ENCODE measurements around the gene GSG1L.

Gene GSG1L

GRCh38 chr16:28040039-28040438 lies 23.5 kb downstream of the GSG1L start:
- DNase-seq (ENCODE audit: insufficient read length, low spot score) = no peak
- FAIRE-seq = no peak
- TF ChIP-seq TAF1 (IDR thresholded peaks at IDR 0.05; ENCODE audit: low read depth, low read length) (no peak), SPI1 (IDR thresholded peaks at IDR 0.05; ENCODE audit: low read depth, low read length) (no peak), POLR2AphosphoS5 (IDR thresholded peaks at IDR 0.05; ENCODE audit: low read depth, low read length) (no peak), PAX5 (IDR thresholded peaks at IDR 0.05; ENCODE audit: insufficient read depth, low read length, severe bottlenecking) (no peak), POU2F2 (IDR thresholded peaks at IDR 0.05; ENCODE audit: low read depth, low read length) (no peak), POLR2A (IDR thresholded peaks at IDR 0.05; ENCODE audit: low read depth, low read length) (no peak)

GRCh38 chr16:28039493-28039892 lies 24.0 kb downstream of the GSG1L start:
- TF ChIP-seq TAF1 (IDR thresholded peaks at IDR 0.05; ENCODE audit: low read depth, low read length) = no peak
- TF ChIP-seq SPI1 (IDR thresholded peaks at IDR 0.05; ENCODE audit: low read depth, low read length) = no peak
- no peak for TF ChIP-seq POLR2AphosphoS5 (IDR thresholded peaks at IDR 0.05; ENCODE audit: low read depth, low read length)
- no peak for TF ChIP-seq PAX5 (IDR thresholded peaks at IDR 0.05; ENCODE audit: insufficient read depth, low read length, severe bottlenecking)
- TF ChIP-seq POU2F2 (IDR thresholded peaks at IDR 0.05; ENCODE audit: low read depth, low read length) = no peak
- TF ChIP-seq POLR2A (IDR thresholded peaks at IDR 0.05; ENCODE audit: low read depth, low read length) = no peak
- DNase-seq (ENCODE audit: insufficient read length, low spot score) (no peak), FAIRE-seq (no peak)

- DNase-seq (ENCODE audit: insufficient read length, low spot score) (no peak), FAIRE-seq (no peak)
- TF ChIP-seq POU2F2 (IDR thresholded peaks at IDR 0.05; ENCODE audit: low read depth, low read length) (no peak), TAF1 (IDR thresholded peaks at IDR 0.05; ENCODE audit: low read depth, low read length) (no peak), POLR2A (IDR thresholded peaks at IDR 0.05; ENCODE audit: low read depth, low read length) (no peak), PAX5 (IDR thresholded peaks at IDR 0.05; ENCODE audit: insufficient read depth, low read length, severe bottlenecking) (no peak), POLR2AphosphoS5 (IDR thresholded peaks at IDR 0.05; ENCODE audit: low read depth, low read length) (no peak), SPI1 (IDR thresholded peaks at IDR 0.05; ENCODE audit: low read depth, low read length) (no peak)
These were observed 25.1 kb downstream of the GSG1L start for GRCh38 chr16:28038409-28038808.

- no peak for FAIRE-seq
These were observed 27.6 kb downstream of the GSG1L start for GRCh38 chr16:28035866-28036393.

GRCh38 chr16:28033870-28034269 lies 29.6 kb downstream of the GSG1L start:
- TF ChIP-seq SPI1 (IDR thresholded peaks at IDR 0.05; ENCODE audit: low read depth, low read length) (no peak), POLR2A (IDR thresholded peaks at IDR 0.05; ENCODE audit: low read depth, low read length) (no peak), POLR2AphosphoS5 (IDR thresholded peaks at IDR 0.05; ENCODE audit: low read depth, low read length) (no peak), TAF1 (IDR thresholded peaks at IDR 0.05; ENCODE audit: low read depth, low read length) (no peak), POU2F2 (IDR thresholded peaks at IDR 0.05; ENCODE audit: low read depth, low read length) (no peak), PAX5 (IDR thresholded peaks at IDR 0.05; ENCODE audit: insufficient read depth, low read length, severe bottlenecking) (no peak)
- DNase-seq (ENCODE audit: insufficient read length, low spot score) (no peak), FAIRE-seq (no peak)

More at GRCh38 chr16:28035866-28036393, 27.6 kb downstream of the GSG1L start:
- TF ChIP-seq POLR2A (IDR thresholded peaks at IDR 0.05; ENCODE audit: low read depth, low read length) (no peak), TAF1 (IDR thresholded peaks at IDR 0.05; ENCODE audit: low read depth, low read length) (no peak), POLR2AphosphoS5 (IDR thresholded peaks at IDR 0.05; ENCODE audit: low read depth, low read length) (no peak), PAX5 (IDR thresholded peaks at IDR 0.05; ENCODE audit: insufficient read depth, low read length, severe bottlenecking) (no peak), SPI1 (IDR thresholded peaks at IDR 0.05; ENCODE audit: low read depth, low read length) (no peak), POU2F2 (IDR thresholded peaks at IDR 0.05; ENCODE audit: low read depth, low read length) (no peak)
- no peak for DNase-seq (ENCODE audit: insufficient read length, low spot score)

- DNase-seq (ENCODE audit: insufficient read length, low spot score) (no peak), FAIRE-seq (no peak)
- TF ChIP-seq SPI1 (IDR thresholded peaks at IDR 0.05; ENCODE audit: low read depth, low read length) = no peak
These were observed 34.0 kb downstream of the GSG1L start for GRCh38 chr16:28029387-28030002.

GRCh38 chr16:28027055-28027454 lies 36.5 kb downstream of the GSG1L start:
- TF ChIP-seq POU2F2 (IDR thresholded peaks at IDR 0.05; ENCODE audit: low read depth, low read length) (no peak), SPI1 (IDR thresholded peaks at IDR 0.05; ENCODE audit: low read depth, low read length) (no peak), POLR2A (IDR thresholded peaks at IDR 0.05; ENCODE audit: low read depth, low read length) (no peak), POLR2AphosphoS5 (IDR thresholded peaks at IDR 0.05; ENCODE audit: low read depth, low read length) (no peak), PAX5 (IDR thresholded peaks at IDR 0.05; ENCODE audit: insufficient read depth, low read length, severe bottlenecking) (no peak), TAF1 (IDR thresholded peaks at IDR 0.05; ENCODE audit: low read depth, low read length) (no peak)
- DNase-seq (ENCODE audit: insufficient read length, low spot score) = no peak
- no peak for FAIRE-seq

- FAIRE-seq = no peak
- DNase-seq (ENCODE audit: insufficient read length, low spot score) = no peak
- no peak for TF ChIP-seq POLR2AphosphoS5 (IDR thresholded peaks at IDR 0.05; ENCODE audit: low read depth, low read length)
- no peak for TF ChIP-seq POU2F2 (IDR thresholded peaks at IDR 0.05; ENCODE audit: low read depth, low read length)
- no peak for TF ChIP-seq PAX5 (IDR thresholded peaks at IDR 0.05; ENCODE audit: insufficient read depth, low read length, severe bottlenecking)
- no peak for TF ChIP-seq TAF1 (IDR thresholded peaks at IDR 0.05; ENCODE audit: low read depth, low read length)
- TF ChIP-seq POLR2A (IDR thresholded peaks at IDR 0.05; ENCODE audit: low read depth, low read length) = no peak
- no peak for TF ChIP-seq SPI1 (IDR thresholded peaks at IDR 0.05; ENCODE audit: low read depth, low read length)
These were observed 37.9 kb downstream of the GSG1L start for GRCh38 chr16:28025631-28026030.

- FAIRE-seq (no peak), DNase-seq (ENCODE audit: insufficient read length, low spot score) (no peak)
- TF ChIP-seq PAX5 (IDR thresholded peaks at IDR 0.05; ENCODE audit: insufficient read depth, low read length, severe bottlenecking) = no peak
- no peak for TF ChIP-seq POLR2AphosphoS5 (IDR thresholded peaks at IDR 0.05; ENCODE audit: low read depth, low read length)
- TF ChIP-seq TAF1 (IDR thresholded peaks at IDR 0.05; ENCODE audit: low read depth, low read length) = no peak
- no peak for TF ChIP-seq SPI1 (IDR thresholded peaks at IDR 0.05; ENCODE audit: low read depth, low read length)
- TF ChIP-seq POU2F2 (IDR thresholded peaks at IDR 0.05; ENCODE audit: low read depth, low read length) = no peak
- no peak for TF ChIP-seq POLR2A (IDR thresholded peaks at IDR 0.05; ENCODE audit: low read depth, low read length)
These were observed 44.3 kb downstream of the GSG1L start for GRCh38 chr16:28019218-28019617.

GRCh38 chr16:28014851-28015250 lies 48.7 kb downstream of the GSG1L start:
- FAIRE-seq = no peak
- TF ChIP-seq POU2F2 (IDR thresholded peaks at IDR 0.05; ENCODE audit: low read depth, low read length) = no peak
- no peak for TF ChIP-seq TAF1 (IDR thresholded peaks at IDR 0.05; ENCODE audit: low read depth, low read length)
- TF ChIP-seq SPI1 (IDR thresholded peaks at IDR 0.05; ENCODE audit: low read depth, low read length) = no peak
- TF ChIP-seq PAX5 (IDR thresholded peaks at IDR 0.05; ENCODE audit: insufficient read depth, low read length, severe bottlenecking) = no peak
- no peak for TF ChIP-seq POLR2A (IDR thresholded peaks at IDR 0.05; ENCODE audit: low read depth, low read length)
- TF ChIP-seq POLR2AphosphoS5 (IDR thresholded peaks at IDR 0.05; ENCODE audit: low read depth, low read length) = no peak
- DNase-seq (ENCODE audit: insufficient read length, low spot score) = no peak
